Stimulated activated CD8-positive, alpha-beta memory T cell treated with anti-CD3 and anti-CD28 coated beads, Interleukin-12 subunit alpha, Interleukin-12 subunit beta, amount 100 ng/mL, for 24 hours (primary cell): ENCODE data around the gene STIM1.
A peak's percentile ranks its signal among the peaks of the same experiment; 100 is the strongest.

Experiments used
- DNase-seq: peaks from one replicate; pipeline ENCODE4 v3.0.0-alpha.2; 2020; ENCODE audit errors: extremely low read depth

Gene STIM1

GRCh38 chr11:4071325-4071724 is 215.9 kb downstream of the STIM1 start:
- DNase-seq, result no peak

GRCh38 chr11:4071914-4072313 is 216.4 kb downstream of the STIM1 start:
- no peak for DNase-seq

- DNase-seq, result no peak
These were observed 217.3 kb downstream of the STIM1 start for GRCh38 chr11:4072668-4073285.

GRCh38 chr11:4074266-4074665 is 218.8 kb downstream of the STIM1 start:
- no peak for DNase-seq

GRCh38 chr11:4076774-4077173 is 221.3 kb downstream of the STIM1 start:
- DNase-seq, result no peak

GRCh38 chr11:4083198-4083597 is 227.7 kb downstream of the STIM1 start:
- DNase-seq, result no peak

- no peak for DNase-seq
These were observed 229.1 kb downstream of the STIM1 start for GRCh38 chr11:4084406-4085125.

- no peak for DNase-seq
These were observed 230.1 kb downstream of the STIM1 start for GRCh38 chr11:4085575-4085974.

- no peak for DNase-seq
These were observed 231.3 kb downstream of the STIM1 start for GRCh38 chr11:4086575-4087353.

GRCh38 chr11:4087551-4087950 is 232.1 kb downstream of the STIM1 start:
- DNase-seq, result no peak

GRCh38 chr11:4090258-4090657 is 234.8 kb downstream of the STIM1 start:
- no peak for DNase-seq

GRCh38 chr11:4092026-4092425 is 236.6 kb downstream of the STIM1 start:
- no peak for DNase-seq

- no peak for DNase-seq
These were observed 238.3 kb downstream of the STIM1 start for GRCh38 chr11:4093519-4094347.

GRCh38 chr11:4094348-4095291 is 239.2 kb downstream of the STIM1 start, which contains the start of gene RRM1:
TSS of gene RRM1 (plus strand) at chr11:4094799. CDS start at chr11:4095013, 214 bp downstream.
- peak; percentile 85 for DNase-seq

- no peak for DNase-seq
These were observed 240.2 kb downstream of the STIM1 start for GRCh38 chr11:4095509-4096230.

GRCh38 chr11:4098026-4098621 is 242.7 kb downstream of the STIM1 start:
- DNase-seq, result no peak

- DNase-seq, result no peak
These were observed 247.2 kb downstream of the STIM1 start for GRCh38 chr11:4102711-4103110.

- no peak for DNase-seq
These were observed 247.8 kb downstream of the STIM1 start for GRCh38 chr11:4103269-4103668.

GRCh38 chr11:4105916-4106315 is 250.5 kb downstream of the STIM1 start:
- no peak for DNase-seq

GRCh38 chr11:4111834-4112233 is 256.4 kb downstream of the STIM1 start:
- DNase-seq, result no peak
